Measurements from ENCODE around the gene C10orf67. TPM values are rescaled to one million over a fixed set of nuclear protein-coding genes. Genes with fewer than 3 reads are reported as not detected.

C10orf67 gene
- total and polyA plus RNA-seq, 9 of the 15 experiments (the other 6 are each of a cell fraction or from before 2014, with no cell fraction given), result not detected

- H3K9me1 ChIP-seq (ENCODE audit: control insufficient read depth, insufficient read depth, low read length), result no peaks in the 10 kb centered on the region
- WGBS (ENCODE audit: insufficient coverage, low coverage, missing lambda C conversion rate), result 4% methylated on average over 31 of the region's 36 CpGs
- no peak overlapping the region for H3K4me3 ChIP-seq
- in situ Hi-C loops (cut with MboI), result no loop called here
- no peaks in the 10 kb centered on the region for H4K20me1 ChIP-seq (replicated peaks; ENCODE audit: control insufficient read depth, insufficient read depth, low read length)
- no peak for FAIRE-seq
- no peak overlapping the region for H3K9ac ChIP-seq (ENCODE audit: insufficient read depth in 1 of 2, low read depth in 2 of 2, low read length in 2 of 2)
- H3K27ac ChIP-seq (ENCODE audit: extremely low read depth, low read depth, low read length), result no peak overlapping the region
- ATAC-seq, result no peak
- no peak for DNase-seq (ENCODE audit: extremely low read depth in 1 of 4, low spot score in 3 of 4)
- no peaks in the 10 kb centered on the region for H3K36me3 ChIP-seq (ENCODE audit: control insufficient read depth, insufficient read depth, low read length)
- no peak overlapping the region for H3K4me2 ChIP-seq (ENCODE audit: insufficient read depth, low read length)
- no peaks in the 10 kb centered on the region for H3K79me2 ChIP-seq (ENCODE audit: control insufficient read depth, insufficient read depth, low read length)
- intact Hi-C loops (cut with micrococcal nuclease), result no loop called here
- ChIA-PET CTCF (ENCODE audit: low intra/inter-chr PET ratio) (no interaction called here), POLR2A (interaction anchor here (0.9 kb wide), 1 partner anchor 19 kb away, joined by 3 read pairs; no protein-coding TSS in a partner anchor)
- no peak overlapping the region for H2AFZ ChIP-seq (ENCODE audit: low read depth, low read length)
- no TSS peak for BruUV-seq (replicated peaks)
- H3K4me1 ChIP-seq (replicated peaks in 1 of 2; ENCODE audit: control insufficient read depth in 2 of 2, insufficient read depth in 2 of 2, low read length in 2 of 2), result peaks cover 0 to 6% of the 10 kb centered on the region in 2 experiments; a peak in 1 of 5 replicates
- peaks cover 9 to 17% of the 10 kb centered on the region in 2 experiments; a peak in 3 of 5 replicates for H3K27me3 ChIP-seq (ENCODE audit: control insufficient read depth in 2 of 2, insufficient read depth in 2 of 2, low read length in 2 of 2)
- H3K9me3 ChIP-seq (replicated peaks; ENCODE audit: control insufficient read depth, insufficient read depth, low read depth, low read length), result no peaks in the 10 kb centered on the region
- TF ChIP-seq KDM2B (CRISPR knock-in tag; IDR thresholded peaks at IDR 0.05) (no peak), TEAD1 (CRISPR knock-in tag; IDR thresholded peaks at IDR 0.05) (no peak), EGR1 (conservative IDR thresholded peaks at IDR 0.05) (no peak), ZNF239 (CRISPR knock-in tag; IDR thresholded peaks at IDR 0.05) (no peak), STAT5B (CRISPR knock-in tag; IDR thresholded peaks at IDR 0.05) (no peak), XRCC5 (IDR thresholded peaks at IDR 0.05; ENCODE audit: low read depth, low read length) (no peak), MYC (IDR thresholded peaks at IDR 0.05; ENCODE audit: low read depth, low read length) (no peak), MYC (CRISPR knock-in tag; IDR thresholded peaks at IDR 0.05; ENCODE audit: borderline replicate concordance, low read depth) (no peak), BHLHE40 (IDR thresholded peaks at IDR 0.05; ENCODE audit: low read length) (no peak), ARID3B (CRISPR knock-in tag; IDR thresholded peaks at IDR 0.05; ENCODE audit: borderline replicate concordance) (no peak), DNMT1 (IDR thresholded peaks at IDR 0.05) (no peak), E2F5 (CRISPR knock-in tag; IDR thresholded peaks at IDR 0.05) (no peak), TSC22D4 (tag; IDR thresholded peaks at IDR 0.05) (no peak), TBL1XR1 (IDR thresholded peaks at IDR 0.05; ENCODE audit: low read length in 2 of 2) (no peak), JUNB (CRISPR knock-in tag; conservative IDR thresholded peaks at IDR 0.05) (no peak)
Observed at GRCh38 chr10:23190872-23191763, 153.5 kb downstream of the C10orf67 start.

Measured in K562 (cell line).